AG08395 (cell line): ENCODE results near the gene ERVH48-1.
"Not testable (repeated sequence)": the region's sequence is repeated elsewhere in the genome, so short reads cannot be mapped to it uniquely, and the experiment has no call there.

Source experiments
- DNase-seq: peaks from one replicate; pipeline ENCODE4 v3.0.0; 2012; ENCODE audit warnings: mixed read lengths, low spot score

Gene ERVH48-1

GRCh38 chr21:42925114-42925926, at the start of gene ERVH48-1:
TSS of gene ERVH48-1 (minus strand) at chr21:42925630. CDS start at chr21:42919006, 6,624 bp downstream.
- DNase-seq, result no peak

- peak; percentile 99 for DNase-seq
Observed at GRCh38 chr21:42973991-42974831, 48.8 kb upstream of the ERVH48-1 start, which contains the start of gene PKNOX1. TSS of gene PKNOX1 (plus strand) at chr21:42974562. CDS start at chr21:43004382, 29,820 bp downstream.

- DNase-seq, result no peak
Observed at GRCh38 chr21:42973309-42973990, 48.0 kb upstream of the ERVH48-1 start.

GRCh38 chr21:42971897-42972275, 46.5 kb upstream of the ERVH48-1 start:
- DNase-seq, result no peak

- DNase-seq, result no peak
Observed at GRCh38 chr21:42970946-42971653, 45.7 kb upstream of the ERVH48-1 start.

- no peak for DNase-seq
Observed at GRCh38 chr21:42969193-42969600, 43.8 kb upstream of the ERVH48-1 start.

- not testable (repeated sequence) for DNase-seq
Observed at GRCh38 chr21:42967616-42968015, 42.2 kb upstream of the ERVH48-1 start.

GRCh38 chr21:42965211-42965560, 39.8 kb upstream of the ERVH48-1 start:
- no peak for DNase-seq

- DNase-seq, result no peak
Observed at GRCh38 chr21:42964546-42965210, 39.2 kb upstream of the ERVH48-1 start.

GRCh38 chr21:42964086-42964485, 38.7 kb upstream of the ERVH48-1 start:
- DNase-seq, result no peak

GRCh38 chr21:42962380-42963007, 37.1 kb upstream of the ERVH48-1 start:
- DNase-seq, result no peak

- no peak for DNase-seq
Observed at GRCh38 chr21:42959728-42960127, 34.3 kb upstream of the ERVH48-1 start.

GRCh38 chr21:42958122-42958521, 32.7 kb upstream of the ERVH48-1 start:
- not testable (repeated sequence) for DNase-seq

GRCh38 chr21:42956824-42957630, 31.6 kb upstream of the ERVH48-1 start:
- DNase-seq, result no peak

GRCh38 chr21:42951193-42951592, 25.8 kb upstream of the ERVH48-1 start:
- not testable (repeated sequence) for DNase-seq

GRCh38 chr21:42949094-42949755, 23.8 kb upstream of the ERVH48-1 start:
- not testable (repeated sequence) for DNase-seq

- DNase-seq, result no peak
Observed at GRCh38 chr21:42942244-42942643, 16.8 kb upstream of the ERVH48-1 start.

- no peak for DNase-seq
Observed at GRCh38 chr21:42941696-42942085, 16.3 kb upstream of the ERVH48-1 start.
